Activated T-helper 2 cell treated with anti-CD3 and anti-CD28 coated beads, Interferon-gamma antibody, Interleukin-2, Interleukin-4, amounts not matched to agents 10 μg/mL and 5 μg/mL and 100 μg/mL, durations not matched to agents 14 hours and 24 hours and 36 hours (primary cell): ENCODE results near the gene MRFAP1. TPM values are rescaled to one million over a fixed set of nuclear protein-coding genes. Genes with fewer than 3 reads are reported as not detected.

Experiments
- DNase-seq: peaks from one replicate; pipeline ENCODE4 v3.0.0; 2021; ENCODE audit warnings: low spot score
- H3K27ac Mint-ChIP-seq: one replicate; pipeline ENCODE4 v1.8.0; 2021; ENCODE audit warnings: mixed read lengths
- H3K27me3 Mint-ChIP-seq: one replicate; pipeline ENCODE4 v1.8.0; 2021; ENCODE audit warnings: low read depth, mixed read lengths
- H3K36me3 Mint-ChIP-seq: one replicate; pipeline ENCODE4 v1.8.0; 2021; ENCODE audit warnings: low read depth, mixed read lengths
- H3K4me1 Mint-ChIP-seq: one replicate; pipeline ENCODE4 v1.8.0; 2021; ENCODE audit warnings: low read depth, mixed read lengths
- H3K4me3 Mint-ChIP-seq: one replicate; pipeline ENCODE4 v1.8.0; 2021; ENCODE audit warnings: low read depth, mild to moderate bottlenecking, moderate library complexity, mixed read lengths
- H3K9me3 Mint-ChIP-seq: one replicate; pipeline ENCODE4 v1.8.0; 2021; ENCODE audit warnings: mixed read lengths
- intact Hi-C: fragments of 100-400 bp; cut with micrococcal nuclease; formaldehyde crosslinking; loops from one replicate; pipeline ENCODE4 v1.15.1; 2023
- total RNA-seq: library from RNA; stranded (reverse); gene quantifications from 2 replicates; pipeline ENCODE4 v1.2.3, GENCODE V29; 2022

Gene MRFAP1
- 105 TPM in 2 replicates for total RNA-seq

- Mint-ChIP-seq H3K9me3 (no peaks in the 10 kb centered on the region), H3K4me3 (peak within 1 kb of the TSS; percentile 97), H3K27ac (peak within 1 kb of the TSS; percentile 99), H3K27me3 (no peaks in the 10 kb centered on the region), H3K4me1 (peaks cover 13% of the 10 kb centered on the region), H3K36me3 (peaks cover 37% of the 10 kb centered on the region)
- intact Hi-C loops: loop anchor here (1.0 kb wide), 7 partner anchors 34 to 403 kb away; partner anchors contain the start of genes KIAA0232, MAN2B2, MRFAP1L1 and TADA2B
- peak; percentile 93 for DNase-seq
Observed at GRCh38 chr4:6640292-6641163, at the start of gene MRFAP1. Gene MRFAP1 (plus strand): TSS chr4:6640685. CDS start chr4:6640863, 178 bp downstream.

DNA sequence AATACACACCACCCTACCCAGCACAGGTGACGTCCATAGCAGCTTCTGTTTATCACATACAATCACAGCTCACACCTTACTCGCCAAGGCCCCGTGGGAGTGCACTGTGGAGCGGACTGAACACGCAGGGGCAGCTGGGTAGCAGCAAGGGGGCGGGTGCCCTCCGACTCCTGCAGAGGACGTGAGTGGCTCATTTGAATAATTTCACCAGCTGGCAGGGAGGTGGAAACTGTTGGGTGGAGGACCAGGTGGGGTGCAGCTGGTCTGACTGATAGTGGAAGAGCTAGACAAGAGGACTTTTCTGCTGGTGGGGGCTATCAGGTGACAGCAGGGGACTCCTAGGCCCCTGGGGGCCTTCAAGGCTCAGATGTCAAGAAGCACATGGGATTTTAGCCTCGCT lies 49.2 kb upstream of the MRFAP1 start:
- Mint-ChIP-seq H3K27me3 (no peaks in the 10 kb centered on the region), H3K4me1 (no peaks in the 10 kb centered on the region), H3K9me3 (no peaks in the 10 kb centered on the region), H3K27ac (no peak overlapping the region), H3K36me3 (peaks cover 15% of the 10 kb centered on the region), H3K4me3 (no peak overlapping the region)
- no peak for DNase-seq
- intact Hi-C loops: no loop called here

DNA sequence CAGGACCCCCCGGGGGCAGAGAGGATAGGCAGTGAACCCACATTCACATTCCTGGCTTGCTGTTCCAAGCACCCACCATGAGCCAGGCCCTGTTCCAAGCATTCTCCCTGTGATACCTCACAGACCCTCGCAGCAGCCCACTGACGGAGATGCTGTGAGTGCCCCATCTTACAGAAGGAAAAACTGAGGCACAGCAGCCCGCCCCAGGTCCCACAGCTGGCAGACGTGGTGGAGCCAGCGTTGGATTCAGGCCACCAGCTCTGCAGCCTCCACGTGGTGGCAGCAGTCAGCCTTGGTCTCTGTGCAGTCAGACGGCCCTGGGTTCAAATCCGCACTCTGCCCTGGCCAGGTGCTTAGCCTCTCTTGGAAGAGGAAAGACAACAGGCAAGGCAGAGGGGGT lies 48.7 kb upstream of the MRFAP1 start:
- no peak overlapping the region for H3K4me3 Mint-ChIP-seq
- no peak for DNase-seq
- peaks cover 15% of the 10 kb centered on the region for H3K36me3 Mint-ChIP-seq
- intact Hi-C loops: no loop called here
- H3K27me3 Mint-ChIP-seq: no peaks in the 10 kb centered on the region
- H3K9me3 Mint-ChIP-seq: no peaks in the 10 kb centered on the region
- H3K4me1 Mint-ChIP-seq: no peaks in the 10 kb centered on the region
- no peak overlapping the region for H3K27ac Mint-ChIP-seq

- H3K4me3 Mint-ChIP-seq: no peak overlapping the region
- no peak for DNase-seq
- H3K27ac Mint-ChIP-seq: no peak overlapping the region
- no peaks in the 10 kb centered on the region for H3K27me3 Mint-ChIP-seq
- intact Hi-C loops: no loop called here
- H3K9me3 Mint-ChIP-seq: no peaks in the 10 kb centered on the region
- no peaks in the 10 kb centered on the region for H3K4me1 Mint-ChIP-seq
- H3K36me3 Mint-ChIP-seq: peaks cover 9% of the 10 kb centered on the region
Observed at GRCh38 chr4:6592804-6593563, 47.5 kb upstream of the MRFAP1 start.

GRCh38 chr4:6594341-6594740 lies 46.1 kb upstream of the MRFAP1 start:
- no peaks in the 10 kb centered on the region for H3K9me3 Mint-ChIP-seq
- no peak for DNase-seq
- H3K27me3 Mint-ChIP-seq: no peaks in the 10 kb centered on the region
- no peaks in the 10 kb centered on the region for H3K4me1 Mint-ChIP-seq
- intact Hi-C loops: no loop called here
- no peak overlapping the region for H3K27ac Mint-ChIP-seq
- H3K36me3 Mint-ChIP-seq: peaks cover 9% of the 10 kb centered on the region
- H3K4me3 Mint-ChIP-seq: no peak overlapping the region

GRCh38 chr4:6594826-6595355 lies 45.6 kb upstream of the MRFAP1 start:
- H3K27me3 Mint-ChIP-seq: no peaks in the 10 kb centered on the region

GRCh38 chr4:6595897-6596537 lies 44.5 kb upstream of the MRFAP1 start:
- no peaks in the 10 kb centered on the region for H3K27me3 Mint-ChIP-seq
- H3K4me3 Mint-ChIP-seq: no peak overlapping the region
- peaks cover 5% of the 10 kb centered on the region for H3K36me3 Mint-ChIP-seq
- no peaks in the 10 kb centered on the region for H3K9me3 Mint-ChIP-seq
- no peak for DNase-seq
- intact Hi-C loops: no loop called here
- no peak overlapping the region for H3K27ac Mint-ChIP-seq
- H3K4me1 Mint-ChIP-seq: no peaks in the 10 kb centered on the region

More at GRCh38 chr4:6594826-6595355, 45.6 kb upstream of the MRFAP1 start:
- Mint-ChIP-seq H3K36me3 (peaks cover 5% of the 10 kb centered on the region), H3K27ac (no peak overlapping the region), H3K4me1 (no peaks in the 10 kb centered on the region), H3K4me3 (no peak overlapping the region), H3K9me3 (no peaks in the 10 kb centered on the region)
- intact Hi-C loops: no loop called here
- no peak for DNase-seq

DNA sequence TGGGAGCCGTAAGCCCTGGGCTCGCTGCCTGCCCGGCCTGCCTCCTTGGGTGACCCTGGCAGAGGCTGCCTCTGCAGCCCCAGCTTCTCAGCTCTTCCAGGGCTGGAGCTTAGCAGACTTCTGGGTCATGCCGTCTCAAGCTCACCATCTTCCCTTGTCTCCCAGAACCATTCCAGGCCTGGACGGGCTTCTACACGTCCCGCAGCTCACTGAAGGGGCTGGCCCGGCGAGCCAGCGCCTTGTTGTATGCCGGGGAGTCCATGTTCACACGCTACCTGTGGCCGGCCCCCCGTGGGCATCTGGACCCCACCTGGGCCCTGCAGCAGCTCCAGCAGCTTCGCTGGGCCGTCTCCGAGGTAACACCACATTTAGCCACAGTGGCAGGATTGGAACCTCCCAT lies 43.5 kb upstream of the MRFAP1 start:
- DNase-seq: no peak
- peaks cover 11% of the 10 kb centered on the region for H3K36me3 Mint-ChIP-seq
- H3K4me1 Mint-ChIP-seq: no peaks in the 10 kb centered on the region
- intact Hi-C loops: no loop called here
- H3K27me3 Mint-ChIP-seq: no peaks in the 10 kb centered on the region
- H3K4me3 Mint-ChIP-seq: no peak overlapping the region
- H3K27ac Mint-ChIP-seq: no peak overlapping the region
- H3K9me3 Mint-ChIP-seq: no peaks in the 10 kb centered on the region

DNA sequence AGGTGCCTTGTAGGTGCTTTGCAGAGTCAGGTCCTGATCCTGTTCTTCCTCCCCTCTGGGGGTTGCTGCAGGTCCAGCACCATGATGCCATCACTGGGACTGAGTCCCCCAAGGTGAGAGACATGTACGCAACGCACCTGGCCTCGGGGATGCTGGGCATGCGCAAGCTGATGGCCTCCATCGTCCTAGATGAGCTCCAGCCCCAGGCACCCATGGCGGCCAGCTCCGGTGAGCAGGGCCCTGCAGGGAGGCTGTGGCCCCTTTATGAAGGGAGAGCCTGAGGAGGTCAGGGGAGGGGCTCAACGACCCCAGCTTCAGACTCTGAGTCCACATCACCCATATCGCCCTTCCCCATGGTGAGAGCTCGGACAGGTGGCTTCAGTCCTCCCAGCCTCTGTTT lies 42.4 kb upstream of the MRFAP1 start:
- Mint-ChIP-seq H3K27me3 (no peaks in the 10 kb centered on the region), H3K27ac (no peak overlapping the region), H3K36me3 (peaks cover 16% of the 10 kb centered on the region), H3K9me3 (no peaks in the 10 kb centered on the region), H3K4me1 (no peaks in the 10 kb centered on the region), H3K4me3 (no peak overlapping the region)
- no peak for DNase-seq
- intact Hi-C loops: no loop called here

DNA sequence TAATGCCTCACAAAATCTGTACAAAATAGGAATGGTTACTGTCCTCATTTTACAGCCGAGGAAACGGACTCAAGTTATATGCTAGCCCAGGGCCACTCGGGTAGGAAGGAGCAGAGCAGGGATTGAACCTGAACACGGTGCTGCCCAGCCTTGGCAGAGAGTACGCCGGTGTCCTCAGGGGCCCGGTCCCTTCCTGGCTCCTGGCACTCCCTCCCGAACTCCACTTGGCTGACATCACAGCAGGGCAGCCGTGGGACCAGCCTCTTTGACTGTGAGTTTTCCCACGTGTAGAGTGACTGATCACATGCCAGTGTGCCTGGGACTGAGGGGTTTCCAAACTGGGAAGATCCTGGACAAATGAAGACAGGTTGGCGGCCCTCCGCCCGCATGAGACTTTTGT lies 41.8 kb upstream of the MRFAP1 start:
- Mint-ChIP-seq H3K4me1 (no peaks in the 10 kb centered on the region), H3K27me3 (no peaks in the 10 kb centered on the region), H3K4me3 (no peak overlapping the region), H3K36me3 (peaks cover 21% of the 10 kb centered on the region), H3K9me3 (no peaks in the 10 kb centered on the region), H3K27ac (no peak overlapping the region)
- no peak for DNase-seq
- intact Hi-C loops: no loop called here

GRCh38 chr4:6601661-6602250 lies 38.7 kb upstream of the MRFAP1 start:
- Mint-ChIP-seq H3K9me3 (peaks cover 15% of the 10 kb centered on the region), H3K36me3 (peaks cover 52% of the 10 kb centered on the region), H3K27me3 (no peaks in the 10 kb centered on the region), H3K27ac (no peak overlapping the region), H3K4me1 (no peaks in the 10 kb centered on the region), H3K4me3 (no peak overlapping the region)
- intact Hi-C loops: no loop called here
- no peak for DNase-seq

- DNase-seq: no peak
- Mint-ChIP-seq H3K27me3 (no peaks in the 10 kb centered on the region), H3K27ac (no peak overlapping the region), H3K4me3 (no peak overlapping the region), H3K4me1 (no peaks in the 10 kb centered on the region), H3K36me3 (peaks cover 58% of the 10 kb centered on the region), H3K9me3 (peaks cover 15% of the 10 kb centered on the region)
- intact Hi-C loops: no loop called here
Observed at GRCh38 chr4:6602289-6602688, 38.2 kb upstream of the MRFAP1 start.
